ENCODE results near the gene TARDBP.
"Not testable (repeated sequence)": the region's sequence is repeated elsewhere in the genome, so short reads cannot be mapped to it uniquely, and the experiment has no call there.

TARDBP gene

GRCh38 chr1:11012260-11013159 lies at the start of gene TARDBP:
Gene TARDBP (plus strand): TSS chr1:11012654. CDS start chr1:11013728, 1,074 bp downstream.
- peak; percentile 73 to 82 for DNase-seq (ENCODE audit: low read depth in 2 of 2)

- no peak for DNase-seq (ENCODE audit: low read depth in 2 of 2)
Observed at GRCh38 chr1:10965546-10966226, 46.8 kb upstream of the TARDBP start.

GRCh38 chr1:10967090-10967489 lies 45.4 kb upstream of the TARDBP start:
- DNase-seq (ENCODE audit: low read depth in 2 of 2): no peak

- no peak for DNase-seq (ENCODE audit: low read depth in 2 of 2)
Observed at GRCh38 chr1:10968411-10968826, 44.0 kb upstream of the TARDBP start.

DNA sequence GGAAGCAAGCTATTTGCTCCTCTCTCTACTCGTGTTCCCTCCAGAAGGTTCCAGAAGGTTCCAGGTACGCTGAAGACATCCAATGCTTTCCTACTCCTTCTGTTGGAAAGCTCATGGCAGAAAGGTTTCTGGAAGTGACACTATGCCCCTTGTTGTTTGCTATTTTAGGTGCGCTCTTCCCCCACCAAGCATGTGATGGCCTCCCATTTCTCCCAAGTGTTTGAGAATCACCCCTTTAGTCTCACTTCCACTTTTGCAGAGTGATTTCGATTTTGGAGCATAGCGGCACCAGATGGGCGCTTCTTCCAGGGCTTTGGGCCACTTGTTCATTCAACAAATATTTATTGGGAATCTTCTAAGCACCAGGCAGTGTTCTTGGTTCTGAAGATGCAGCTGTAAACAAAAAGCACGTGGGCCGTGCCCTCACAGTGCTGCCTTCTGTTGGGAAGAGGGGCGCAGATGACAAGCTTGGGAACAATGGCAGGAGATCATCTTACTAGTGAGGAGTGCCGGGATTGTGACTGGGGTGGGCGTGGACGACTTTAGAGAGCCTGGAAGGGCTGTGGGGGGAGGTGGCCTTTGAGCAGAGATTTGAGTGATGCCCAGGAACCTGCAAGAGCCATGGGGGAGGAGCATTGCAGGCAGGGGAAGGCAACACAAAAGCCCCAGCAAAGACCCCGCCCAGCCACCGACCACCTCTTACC lies 43.0 kb upstream of the TARDBP start:
- no peak for DNase-seq (ENCODE audit: low read depth in 2 of 2)

GRCh38 chr1:10969971-10970332 lies 42.5 kb upstream of the TARDBP start:
- no peak for DNase-seq (ENCODE audit: low read depth in 2 of 2)

- DNase-seq (ENCODE audit: low read depth in 2 of 2): no peak
Observed at GRCh38 chr1:10973552-10973951, 38.9 kb upstream of the TARDBP start.

DNA sequence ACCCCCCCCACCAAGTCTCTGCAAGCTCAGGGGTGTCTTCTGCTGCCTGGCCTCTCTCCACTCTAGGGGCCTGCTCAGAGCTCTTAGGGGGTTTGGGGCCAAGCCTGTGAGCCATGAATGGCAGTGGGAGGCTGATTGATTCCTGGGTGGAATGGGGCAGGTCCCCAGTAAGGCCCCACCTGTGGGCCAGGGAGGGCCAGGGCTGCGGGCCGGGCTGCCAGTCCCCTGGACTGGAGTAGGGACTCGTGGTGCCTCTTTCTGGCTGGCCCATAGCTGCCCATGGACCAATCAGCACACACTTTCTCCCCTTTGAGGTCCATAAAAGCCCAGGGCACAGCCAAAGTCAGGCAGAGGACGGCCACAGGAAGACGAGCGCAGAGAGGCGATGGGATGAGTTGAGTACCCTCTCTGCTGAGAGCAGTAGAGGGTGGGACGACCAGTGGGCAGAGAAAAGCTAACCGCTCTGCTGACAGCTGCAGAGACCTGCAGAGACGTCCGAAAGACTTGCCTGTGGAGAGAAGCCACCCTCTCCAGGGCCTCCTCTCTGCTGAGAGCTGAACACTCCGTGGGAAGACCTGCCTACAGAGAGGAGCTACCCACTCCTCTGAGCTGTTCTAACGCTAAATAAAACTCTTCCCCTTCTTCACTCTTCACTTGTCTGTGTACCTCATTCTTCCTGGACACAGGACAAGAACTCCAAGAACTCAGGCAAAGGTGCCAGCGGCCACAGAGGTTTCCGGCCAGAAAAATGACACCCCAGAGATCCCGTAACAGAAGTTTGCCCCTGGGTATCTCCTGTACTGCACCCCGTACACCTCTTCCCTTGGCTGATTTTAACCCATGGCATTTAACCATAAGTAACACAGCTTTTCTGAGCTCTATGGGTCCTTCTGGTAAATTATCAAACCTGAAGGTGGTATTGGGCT lies 38.2 kb upstream of the TARDBP start:
- DNase-seq (ENCODE audit: low read depth in 2 of 2): no peak

- DNase-seq (ENCODE audit: low read depth in 2 of 2): no peak
Observed at GRCh38 chr1:10975567-10976326, 36.7 kb upstream of the TARDBP start.

- DNase-seq (ENCODE audit: low read depth in 2 of 2): no peak
Observed at GRCh38 chr1:10978719-10979118, 33.7 kb upstream of the TARDBP start.

DNA sequence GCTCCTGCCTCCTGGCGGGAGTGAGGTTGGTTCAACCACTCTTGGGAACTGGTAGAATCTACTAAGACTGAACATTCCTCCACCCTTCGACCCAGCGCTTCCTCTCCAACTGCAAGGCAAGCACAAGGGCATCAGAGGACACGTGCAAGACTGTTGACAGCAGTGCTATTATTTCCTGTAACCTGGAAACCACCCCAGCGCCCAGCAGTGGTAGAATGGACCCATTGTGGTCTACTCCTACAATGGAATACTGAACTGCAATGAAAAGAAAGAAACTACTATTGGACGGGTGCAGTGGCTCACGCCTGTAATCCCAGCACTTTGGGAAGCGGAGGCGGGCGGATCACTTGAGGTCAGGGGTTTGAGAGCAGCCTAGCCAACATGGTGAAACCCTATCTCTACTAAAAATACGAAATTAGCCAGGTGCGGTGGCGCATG lies 33.0 kb upstream of the TARDBP start:
- no peak for DNase-seq (ENCODE audit: low read depth in 2 of 2)

DNA sequence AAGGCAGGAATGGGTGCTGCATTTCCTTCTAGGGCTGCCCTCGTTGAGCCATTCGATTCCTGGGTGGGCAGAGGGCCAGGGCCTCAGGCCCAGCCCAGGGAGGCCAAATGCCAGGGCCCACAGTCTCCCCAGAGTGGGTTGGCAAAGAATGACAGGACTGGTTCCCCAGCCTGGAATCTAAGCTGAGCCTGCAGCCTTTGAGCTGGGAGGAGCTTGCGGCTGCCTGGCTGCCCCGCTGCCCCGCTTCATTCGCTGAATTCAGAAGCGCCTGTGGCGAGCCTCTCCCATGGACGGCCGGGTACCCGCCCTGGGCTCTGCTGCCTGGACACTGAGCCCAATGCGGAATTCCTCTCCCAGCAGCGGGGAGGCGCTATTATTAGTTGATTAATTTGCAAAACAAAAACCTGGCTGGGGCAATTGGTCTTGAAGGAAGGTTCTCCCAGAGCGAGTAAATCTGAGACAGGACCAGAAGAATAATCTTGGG lies 32.3 kb upstream of the TARDBP start:
- DNase-seq (ENCODE audit: low read depth in 2 of 2): no peak

DNA sequence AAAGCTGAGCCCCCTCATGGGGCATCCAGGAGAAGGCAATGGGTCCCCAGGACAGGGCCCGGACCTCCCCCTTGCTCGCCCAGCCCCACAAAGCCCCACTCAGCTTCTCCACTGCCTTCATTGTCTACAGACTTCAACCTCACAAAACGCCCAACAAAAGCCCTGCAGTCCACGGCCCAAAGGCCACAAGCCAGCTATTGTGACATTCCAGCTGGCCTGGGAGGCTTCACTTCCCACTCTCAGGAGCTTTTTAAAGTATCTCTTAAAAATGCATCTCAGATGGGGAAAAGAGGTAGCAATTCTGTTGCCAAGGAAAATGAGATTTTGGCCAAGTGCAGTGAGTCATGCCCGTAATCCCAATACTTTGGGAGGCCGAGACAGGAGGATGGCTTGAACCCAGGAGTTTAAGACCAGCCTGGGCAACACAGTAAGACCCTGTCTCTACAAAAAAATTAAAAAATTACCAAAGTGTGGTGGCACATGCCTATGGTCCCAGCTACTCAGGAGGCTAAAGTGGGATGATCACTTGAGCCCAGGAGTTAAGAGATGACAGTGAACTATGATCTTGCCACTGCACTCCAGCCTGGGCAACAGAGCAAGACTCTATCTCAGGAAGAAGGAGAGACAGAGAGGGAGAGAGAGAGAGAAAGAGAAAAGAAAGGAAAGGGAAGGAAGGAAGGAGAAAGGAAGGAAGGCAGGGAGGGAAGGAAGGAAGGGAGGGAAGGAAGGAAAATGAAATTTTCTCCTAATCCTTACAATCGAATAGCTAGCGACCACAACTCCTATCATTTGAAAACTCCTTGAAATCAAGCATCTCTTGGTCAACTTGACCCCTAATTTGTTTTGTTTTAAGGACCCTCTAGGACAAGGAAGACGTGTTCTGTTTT lies 31.4 kb upstream of the TARDBP start:
- no peak for DNase-seq (ENCODE audit: low read depth in 2 of 2)

GRCh38 chr1:10986525-10986890 lies 25.9 kb upstream of the TARDBP start:
- no peak for DNase-seq (ENCODE audit: low read depth in 2 of 2)

- DNase-seq (ENCODE audit: low read depth in 2 of 2): no peak
Observed at GRCh38 chr1:10987840-10988417, 24.5 kb upstream of the TARDBP start.

DNA sequence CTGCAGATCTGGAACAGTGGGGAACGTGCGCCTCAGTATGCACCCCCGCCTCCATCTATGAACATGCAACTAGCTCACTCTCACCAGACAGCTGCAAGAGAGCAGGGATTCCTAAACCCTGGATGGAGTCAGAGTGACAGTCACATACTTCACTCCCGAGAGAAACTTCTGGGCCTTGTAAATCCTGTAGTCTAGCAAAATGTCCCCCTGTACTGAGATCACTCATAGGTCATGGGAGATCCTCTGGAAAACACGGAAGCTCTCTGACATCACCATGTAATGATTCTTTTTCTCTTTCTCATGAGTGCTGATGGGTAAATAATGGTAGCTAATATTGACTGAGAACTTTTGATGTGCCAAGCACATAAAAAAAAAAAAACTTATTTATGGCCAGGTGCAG lies 23.4 kb upstream of the TARDBP start:
- no peak for DNase-seq (ENCODE audit: low read depth in 2 of 2)

GRCh38 chr1:10989920-10990516 lies 22.4 kb upstream of the TARDBP start:
- not testable (repeated sequence) for DNase-seq (ENCODE audit: low read depth in 2 of 2)

DNA sequence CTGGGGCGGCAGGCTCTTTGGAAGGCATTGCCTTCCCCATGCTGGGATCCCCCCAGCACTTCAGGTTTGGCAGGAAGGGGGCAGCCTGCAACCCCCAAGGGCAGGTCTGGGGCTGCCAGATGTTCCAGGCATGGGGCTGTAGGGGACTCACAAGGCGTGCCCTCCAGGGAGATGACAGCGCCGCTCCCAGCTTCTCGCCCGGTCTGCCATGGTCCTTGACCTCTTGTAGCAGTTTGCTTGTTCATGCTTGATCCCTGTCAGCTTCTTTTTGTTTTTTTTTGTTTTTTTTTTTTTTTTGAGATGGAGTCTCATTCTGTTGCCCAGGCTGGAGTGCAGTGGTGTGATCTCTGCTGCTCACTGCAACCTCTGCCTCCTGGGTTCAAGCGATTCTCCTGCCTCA lies 21.6 kb upstream of the TARDBP start:
- DNase-seq (ENCODE audit: low read depth in 2 of 2): no peak

- not testable (repeated sequence) for DNase-seq (ENCODE audit: low read depth in 2 of 2)
Observed at GRCh38 chr1:10992004-10992403, 20.4 kb upstream of the TARDBP start.

Data from stimulated activated CD4-positive, alpha-beta T cell treated with anti-CD3 and anti-CD28 coated beads, Interleukin-1b, Interleukin-23, amount 100 ng/mL, for 1 hour (primary cell).